Right renal cortex interstitium (tissue), 3 donors: ENCODE measurements around the gene CHAF1A. TPM values are rescaled to one million over a fixed set of nuclear protein-coding genes. Genes with fewer than 3 reads are reported as not detected.
A peak's percentile ranks its signal among the peaks of the same experiment; 100 is the strongest.

Source experiments
- DNase-seq, 3 donors: peaks; one replicate each; pipeline ENCODE4 v3.0.0-alpha.2; 2013; ENCODE audit warnings: low read depth in 3 of 3, low spot score in 2 of 3
- polyA plus RNA-seq, 3 donors: library from polyadenylated mRNA; unstranded; fragments of 120-200 nt; gene quantifications; one replicate each; pipeline ENCODE4 v1.2.1, GENCODE V29; 2013; ENCODE audit not compliant: insufficient read length in 3 of 3

CHAF1A gene
- 10 to 100 TPM; 21.3 to 26.1 (median 21.3) TPM for polyA plus RNA-seq

- peak; percentile 94 to 98 (median 98) for DNase-seq
These were observed at the start of gene CHAF1A for GRCh38 chr19:4402171-4403004. CHAF1A (plus strand) TSS chr19:4402640; CDS start chr19:4402763, 123 bp downstream.

GRCh38 chr19:4352701-4353121, 49.7 kb upstream of the CHAF1A start:
- no peak for DNase-seq

GRCh38 chr19:4354282-4354681, 48.2 kb upstream of the CHAF1A start:
- no peak for DNase-seq

- no peak for DNase-seq
These were observed 47.5 kb upstream of the CHAF1A start for GRCh38 chr19:4354897-4355296.

- no peak for DNase-seq
These were observed 45.2 kb upstream of the CHAF1A start for GRCh38 chr19:4357095-4357797.

- DNase-seq: no peak
These were observed 44.5 kb upstream of the CHAF1A start for GRCh38 chr19:4357921-4358326.

- no peak for DNase-seq
These were observed 43.5 kb upstream of the CHAF1A start for GRCh38 chr19:4358709-4359626.

- DNase-seq: no peak
These were observed 42.8 kb upstream of the CHAF1A start for GRCh38 chr19:4359627-4360000.

- no peak for DNase-seq
These were observed 42.3 kb upstream of the CHAF1A start for GRCh38 chr19:4360081-4360569.

- DNase-seq: no peak
These were observed 41.7 kb upstream of the CHAF1A start for GRCh38 chr19:4360641-4361151.

- DNase-seq: no peak
These were observed 41.0 kb upstream of the CHAF1A start for GRCh38 chr19:4361152-4362046.

GRCh38 chr19:4362101-4362828, 40.2 kb upstream of the CHAF1A start:
- DNase-seq: no peak

GRCh38 chr19:4362831-4363545, 39.5 kb upstream of the CHAF1A start:
- no peak for DNase-seq

GRCh38 chr19:4363571-4364304, 38.7 kb upstream of the CHAF1A start:
- DNase-seq: no peak

- DNase-seq: no peak
These were observed 37.1 kb upstream of the CHAF1A start for GRCh38 chr19:4365341-4365740.

GRCh38 chr19:4365791-4366665, 36.4 kb upstream of the CHAF1A start:
- DNase-seq: no peak
